GM21367 (cell line): ENCODE data around the gene DTX4.
A peak's percentile ranks its signal among the peaks of the same experiment; 100 is the strongest.

ENCODE experiments used
- ATAC-seq: cut with Tn5 transposase; IDR thresholded peaks from one replicate; pipeline ENCODE4 v1.9.1; 2021; ENCODE audit not compliant: unreplicated experiment

DTX4 gene

DNA sequence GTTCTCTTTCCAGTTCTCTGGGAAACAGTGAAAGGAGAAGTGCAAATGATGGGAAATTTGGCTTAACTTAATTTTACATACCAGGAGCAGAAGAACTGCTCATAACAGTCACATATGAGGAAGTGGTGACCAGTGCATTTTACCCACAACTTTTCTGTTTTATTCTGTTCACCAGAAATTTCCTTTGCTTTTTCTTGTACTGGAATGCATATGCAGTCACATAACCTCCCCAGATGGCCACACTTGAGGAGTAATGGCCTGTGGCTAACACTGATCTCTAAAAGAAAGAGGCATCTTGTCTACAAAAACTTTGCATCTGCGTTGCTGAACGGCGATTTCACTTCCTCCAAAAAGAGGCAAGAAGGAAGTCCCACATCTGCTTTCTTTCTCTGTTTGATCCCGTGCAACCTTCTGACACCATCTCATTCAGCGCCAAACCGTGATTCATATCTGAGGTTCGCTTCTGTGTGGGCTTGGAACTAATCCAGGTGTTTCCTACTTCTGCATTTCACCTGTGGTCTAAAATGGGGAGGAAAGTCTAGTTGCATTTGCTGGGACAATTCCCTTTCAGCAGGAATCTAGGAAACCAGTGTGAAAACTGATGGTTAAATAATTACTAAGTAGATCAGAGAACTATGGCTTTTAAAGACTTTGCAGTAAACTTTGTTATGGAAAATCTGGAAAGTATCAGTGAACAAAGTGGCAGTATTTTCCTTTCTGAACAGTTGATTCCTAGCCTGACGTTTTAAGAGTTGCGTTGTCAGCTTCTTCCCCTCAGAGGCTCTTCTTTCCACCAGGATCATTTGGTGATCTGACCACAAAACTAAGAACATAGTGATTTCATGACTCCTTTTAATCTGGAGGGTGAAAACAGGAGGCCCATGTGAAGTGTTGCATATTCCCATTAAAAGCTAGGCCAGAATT lies 45.0 kb downstream of the DTX4 start:
- ATAC-seq, result peak; percentile 84

DNA sequence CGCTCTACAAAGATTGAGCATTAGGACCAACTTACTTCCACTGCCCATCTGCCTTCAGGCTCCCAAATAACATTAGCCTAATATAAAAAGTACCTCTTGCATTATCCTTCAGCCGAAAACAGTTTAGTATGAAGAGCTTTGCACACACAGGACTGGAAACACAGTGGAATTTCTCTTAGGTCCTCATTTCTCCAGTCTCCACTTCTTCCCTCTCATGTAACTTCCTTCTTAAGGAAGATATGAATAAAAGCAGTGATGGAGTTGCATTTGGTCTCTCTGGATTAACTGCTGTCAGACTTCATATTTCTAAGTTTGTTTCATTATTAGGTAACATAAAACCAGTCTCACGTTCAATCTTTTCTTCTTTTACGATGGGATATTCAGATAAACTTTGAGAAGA lies 46.4 kb downstream of the DTX4 start:
- ATAC-seq, result no peak

DNA sequence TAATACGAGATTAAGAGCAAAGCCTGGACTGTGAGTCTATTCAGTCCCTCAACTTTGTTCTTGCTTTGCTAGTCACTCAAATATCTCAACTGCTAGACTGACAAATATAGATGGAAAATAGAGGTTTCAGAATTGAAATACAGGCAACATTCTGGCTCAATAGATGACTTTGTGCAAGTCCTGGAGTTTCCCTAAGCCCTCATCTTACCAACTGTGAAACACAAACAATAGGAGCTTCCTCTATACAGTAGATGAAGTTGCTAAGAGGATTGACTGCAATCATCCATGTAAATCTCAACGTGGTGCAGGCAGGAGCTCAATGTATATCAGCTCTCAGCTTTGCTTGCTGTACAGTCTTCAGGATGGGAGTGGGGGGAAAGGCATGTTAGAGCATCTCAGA lies 47.0 kb downstream of the DTX4 start:
- no peak for ATAC-seq

DNA sequence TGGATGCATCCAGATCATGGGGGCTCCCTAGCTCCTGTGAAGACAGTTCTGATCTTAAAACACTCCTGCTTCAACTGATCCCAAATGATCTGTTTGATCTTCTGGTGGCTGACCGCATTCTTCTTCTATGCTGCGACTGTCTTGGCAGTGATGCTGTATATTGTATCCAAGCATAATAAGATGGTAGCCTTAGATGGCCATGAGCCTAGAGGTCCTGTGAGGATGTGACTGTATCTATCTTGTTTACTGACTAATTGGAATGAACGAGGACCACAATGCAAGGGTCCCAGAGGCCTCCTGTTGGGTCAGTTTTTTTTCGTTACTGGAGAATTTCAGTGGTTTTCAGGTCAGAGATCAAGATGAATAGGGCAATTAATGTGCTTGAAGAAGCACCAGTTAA lies 47.9 kb downstream of the DTX4 start:
- no peak for ATAC-seq

DNA sequence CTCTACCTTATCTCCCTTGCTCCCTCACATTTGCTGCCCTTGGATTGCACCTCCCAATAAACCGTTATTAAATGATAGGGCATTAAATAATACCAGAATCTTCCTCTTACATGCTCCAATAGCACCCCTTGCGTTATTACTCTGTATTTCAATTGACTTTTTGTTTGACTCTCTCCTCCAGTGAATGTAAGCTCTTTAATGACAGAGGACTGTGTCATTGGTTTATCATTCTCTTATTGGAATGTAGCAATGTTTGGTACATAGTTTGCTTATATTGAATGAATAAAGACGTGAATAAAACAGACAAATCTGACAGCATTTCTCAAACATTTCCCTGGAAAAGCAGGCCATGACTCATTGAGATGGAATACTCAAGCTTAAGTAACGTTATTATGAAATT lies 49.5 kb downstream of the DTX4 start:
- ATAC-seq, result no peak

DNA sequence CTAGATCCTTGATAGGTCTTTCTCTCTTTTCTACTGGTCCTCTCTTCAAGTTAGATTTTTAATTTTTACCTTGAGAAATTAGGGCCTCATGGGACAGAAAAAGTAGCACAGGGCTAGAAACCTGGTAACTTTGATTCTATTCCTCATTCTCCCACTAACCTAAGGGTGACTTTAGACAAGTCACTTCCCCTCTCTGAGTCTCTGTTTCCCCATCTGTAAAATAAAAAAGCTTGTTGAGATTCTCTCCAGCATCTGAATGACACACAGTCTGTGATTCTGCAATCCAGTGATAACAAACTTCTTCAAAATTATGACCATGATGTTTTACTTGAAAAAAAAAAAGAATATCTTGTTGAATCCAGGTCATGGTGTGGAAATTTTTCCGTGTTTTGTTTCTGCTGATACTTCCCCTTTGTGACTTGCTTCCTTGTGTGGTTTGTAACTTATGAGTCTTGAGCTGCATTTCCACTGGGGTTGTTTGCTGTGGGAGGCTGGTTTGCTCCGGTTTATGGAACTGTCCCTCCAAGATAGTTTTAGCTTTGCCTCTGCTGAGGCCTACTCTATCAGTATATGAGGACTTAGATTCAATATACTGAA lies 50.6 kb downstream of the DTX4 start:
- ATAC-seq, result no peak

DNA sequence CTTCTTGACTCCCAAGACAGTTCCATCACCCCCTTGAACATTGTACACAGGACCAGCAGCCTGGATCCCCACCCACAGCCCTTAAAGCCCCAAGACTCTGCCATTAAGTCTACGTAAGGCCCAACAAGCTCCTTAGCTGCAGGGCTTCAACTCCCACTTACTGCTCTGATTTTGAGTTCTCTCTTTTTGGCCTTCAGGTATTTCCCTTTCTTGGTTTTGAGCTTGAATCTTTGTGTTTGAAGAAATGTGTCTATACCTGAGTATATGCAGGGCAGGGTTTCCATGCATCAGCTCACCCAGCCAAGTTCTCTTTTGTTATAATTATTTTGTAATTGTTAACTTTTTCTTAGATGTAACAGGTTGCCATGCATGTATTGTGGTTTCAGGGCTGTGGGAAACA lies 51.2 kb downstream of the DTX4 start:
- ATAC-seq, result no peak

DNA sequence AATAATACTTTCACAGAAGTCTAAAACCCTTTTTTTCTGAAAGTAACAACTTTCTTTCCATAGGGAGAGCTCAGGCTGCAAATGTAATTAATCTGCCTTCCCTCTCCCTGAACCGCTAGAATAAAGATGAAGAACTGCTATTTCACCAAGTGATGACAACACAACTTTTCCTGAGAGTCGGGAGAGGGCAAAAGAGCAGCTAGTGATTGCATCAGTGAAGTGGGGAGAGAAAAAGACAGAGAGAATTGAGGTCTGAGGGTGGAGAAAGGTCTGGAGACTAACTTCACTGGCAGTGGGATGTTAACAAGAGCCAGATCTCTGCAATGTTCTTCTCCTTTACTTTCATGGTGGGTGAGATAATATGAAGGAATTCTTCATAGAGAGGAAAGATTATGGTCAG lies 51.7 kb downstream of the DTX4 start:
- no peak for ATAC-seq

DNA sequence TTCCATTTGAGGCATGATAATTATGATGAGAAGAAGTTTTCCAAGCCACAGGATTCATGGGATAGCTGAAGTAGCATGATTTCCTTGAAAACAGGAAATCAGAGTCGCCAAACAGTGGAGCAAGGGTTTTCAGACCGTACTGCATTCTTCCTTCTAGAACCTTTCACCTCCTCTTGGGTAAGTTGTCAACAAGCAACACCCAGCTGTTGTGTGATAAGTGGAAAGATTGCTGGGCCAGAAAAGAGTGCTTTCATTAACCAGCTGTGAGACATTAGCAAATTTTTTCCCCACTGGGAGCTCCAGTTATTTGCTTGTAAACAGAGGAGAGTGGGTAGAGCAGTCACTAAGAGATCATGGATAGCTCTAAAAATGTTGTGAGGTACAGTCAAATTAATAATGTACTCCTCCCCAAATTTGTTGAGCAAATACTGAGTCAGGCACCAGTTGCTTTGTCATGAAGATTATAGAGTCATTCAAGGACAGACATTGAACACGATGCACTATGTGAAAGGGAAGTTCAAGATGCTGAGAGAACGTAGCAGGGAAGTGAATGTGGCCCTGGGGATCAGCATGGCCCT lies 52.5 kb downstream of the DTX4 start:
- peak; percentile 42 for ATAC-seq

DNA sequence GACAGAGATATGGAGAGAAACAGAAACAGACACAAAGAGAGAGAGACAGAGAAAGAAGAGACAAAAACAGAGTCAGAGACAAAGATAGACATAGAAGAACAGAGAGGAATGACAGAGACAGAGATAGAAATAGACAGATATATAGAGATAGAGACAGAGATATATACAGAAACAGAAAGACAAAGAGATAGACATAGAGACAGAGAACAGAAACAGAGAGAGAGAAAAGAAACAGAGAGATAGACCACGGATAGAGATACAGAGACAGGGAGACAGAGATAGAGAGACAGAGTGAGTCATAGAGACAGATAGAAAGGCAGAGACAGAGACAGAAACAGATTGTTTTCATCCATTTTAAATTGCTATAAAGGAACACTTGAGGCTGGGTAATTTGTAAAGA lies 53.1 kb downstream of the DTX4 start:
- peak; percentile 42 for ATAC-seq

DNA sequence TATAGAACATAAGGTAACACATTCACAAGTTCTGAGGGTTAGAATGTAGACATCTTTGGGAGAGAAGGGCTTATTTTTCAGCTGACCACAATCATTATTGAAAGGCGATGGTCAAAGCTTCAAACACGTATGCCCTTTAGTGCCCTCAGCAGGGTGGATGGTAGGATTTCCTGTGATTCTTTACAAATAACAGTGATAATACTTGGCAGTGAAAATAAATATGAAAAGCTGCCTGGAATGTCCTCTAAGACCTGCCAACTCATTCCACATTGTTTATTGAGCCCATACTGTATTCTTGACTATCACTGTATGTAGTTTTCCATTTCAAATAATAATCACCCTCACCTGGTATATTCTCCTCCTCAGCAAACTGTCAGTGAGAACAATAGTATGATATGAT lies 54.5 kb downstream of the DTX4 start:
- no peak for ATAC-seq

DNA sequence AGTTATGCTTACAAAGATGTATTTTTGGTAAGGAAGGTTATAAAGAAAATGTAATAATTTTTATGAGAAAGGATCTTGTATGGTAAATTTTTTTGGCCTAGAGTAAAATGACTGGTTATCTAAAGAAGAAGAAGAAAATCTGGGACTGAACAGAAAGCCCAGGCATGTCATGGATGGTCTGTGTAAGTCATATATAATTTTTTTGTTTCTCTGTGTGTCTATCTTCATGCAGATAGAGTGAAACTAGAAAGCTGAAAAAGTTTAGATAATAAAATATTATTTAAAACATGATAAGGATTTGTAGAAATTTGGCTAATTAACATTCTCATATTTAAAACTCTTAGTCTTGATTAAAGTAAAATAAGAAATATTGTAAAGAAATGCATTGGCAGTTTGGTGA lies 68.4 kb downstream of the DTX4 start:
- ATAC-seq, result no peak

DNA sequence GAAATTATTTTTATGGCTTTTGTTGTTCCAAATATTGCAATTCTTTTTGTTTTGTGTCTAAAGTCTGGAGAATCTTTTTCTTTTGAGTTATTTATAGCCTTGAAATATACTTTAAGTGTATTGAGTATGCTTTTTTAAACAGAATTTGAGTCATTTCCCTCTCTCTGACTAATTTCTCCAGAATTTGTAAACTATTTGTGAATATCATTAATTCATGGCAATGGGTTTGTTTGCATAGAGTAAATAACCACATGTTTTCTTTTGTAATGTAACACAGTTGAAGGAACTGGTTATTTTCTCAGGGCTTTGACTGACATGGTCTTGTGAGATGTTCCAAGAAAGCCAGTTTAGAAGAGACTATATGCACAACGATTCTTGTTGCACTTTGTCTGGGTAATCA lies 71.7 kb downstream of the DTX4 start:
- ATAC-seq, result no peak

DNA sequence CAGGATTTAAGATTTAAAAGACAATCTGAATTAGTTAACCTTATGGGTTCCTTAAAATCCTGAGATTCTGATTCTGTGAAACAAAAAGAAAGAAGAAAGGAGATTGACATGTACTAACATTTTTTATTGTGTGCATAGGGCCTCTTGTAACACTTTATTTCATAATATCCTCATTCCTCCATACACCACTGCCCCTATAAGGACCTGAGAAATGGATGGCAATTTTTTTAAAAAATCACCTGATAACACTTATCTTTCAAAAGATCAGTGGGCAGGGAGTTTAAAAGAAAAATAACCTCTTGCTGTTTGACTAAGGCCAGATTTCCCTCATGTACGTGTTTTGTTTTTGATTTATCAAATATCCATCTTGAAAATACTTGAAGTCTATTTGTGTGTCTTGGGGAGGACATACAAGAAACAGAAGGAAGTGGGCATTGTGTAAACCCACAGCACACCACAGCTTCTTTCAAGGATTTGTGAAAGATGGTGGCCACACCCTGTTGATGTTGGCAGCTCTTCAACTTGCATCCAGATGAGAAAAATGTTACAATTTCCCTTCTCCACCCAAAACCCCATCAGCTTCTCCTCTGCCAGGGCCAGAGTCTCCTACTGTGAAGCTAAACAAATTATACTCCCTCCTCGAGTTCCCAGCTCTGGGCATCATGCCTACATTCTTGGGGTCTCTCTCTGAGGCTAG lies 75.7 kb downstream of the DTX4 start:
- no peak for ATAC-seq

DNA sequence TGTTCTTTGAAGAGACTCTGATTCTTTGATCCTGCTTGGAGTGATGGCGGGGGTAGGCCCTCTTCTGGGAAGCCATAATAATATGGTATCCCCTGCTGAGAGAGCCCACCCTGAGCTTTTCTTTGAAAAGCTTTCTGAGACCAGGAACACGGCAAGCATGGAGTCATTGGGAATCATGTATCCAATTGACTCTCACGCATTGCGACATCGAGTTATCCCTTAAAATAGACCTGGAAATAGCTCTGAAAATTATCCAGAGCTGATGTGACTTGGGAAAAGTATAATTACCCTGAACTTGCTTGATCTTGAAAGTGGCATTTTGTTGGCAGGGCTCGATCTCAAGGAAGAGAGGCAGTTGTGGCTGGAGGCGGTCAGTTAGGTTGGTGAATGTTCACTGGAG lies 77.6 kb downstream of the DTX4 start:
- no peak for ATAC-seq

DNA sequence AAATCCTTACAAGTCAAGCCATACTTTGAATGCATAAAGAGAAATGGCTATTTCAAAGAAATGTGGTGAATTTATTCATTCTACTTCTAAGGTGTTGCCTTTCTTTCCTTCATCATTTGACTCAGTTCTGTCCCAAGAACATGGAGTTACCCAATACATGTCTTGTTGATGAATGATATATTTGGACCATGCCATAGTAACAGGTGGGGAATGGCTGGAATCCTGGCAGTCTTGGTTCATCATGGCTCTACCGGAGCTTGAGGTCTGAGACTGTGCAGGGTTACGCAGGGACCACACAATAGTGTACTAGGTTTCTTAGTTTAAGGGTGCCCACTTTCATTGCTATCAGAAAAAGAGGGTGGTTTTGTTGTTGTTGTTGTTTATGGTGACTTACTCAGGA lies 81.1 kb downstream of the DTX4 start:
- ATAC-seq, result no peak

DNA sequence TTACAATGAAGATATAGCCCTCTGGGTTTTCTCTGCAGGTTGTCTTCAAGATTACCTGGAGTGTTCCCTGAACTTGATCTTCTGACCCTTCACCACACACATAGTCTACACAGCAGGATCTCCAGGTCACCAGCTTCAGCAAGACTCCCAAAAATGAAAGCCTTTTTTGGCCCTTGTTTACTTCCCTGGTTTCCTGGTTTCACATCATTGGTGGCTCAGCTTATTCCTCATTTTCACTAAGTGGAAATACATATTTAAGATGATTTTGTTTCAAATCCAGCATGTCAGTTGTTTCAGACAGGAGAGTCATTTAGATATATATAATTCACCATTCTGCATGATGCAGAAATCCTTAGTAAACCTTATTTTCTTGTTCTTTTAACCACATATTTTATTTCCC lies 82.4 kb downstream of the DTX4 start:
- no peak for ATAC-seq

DNA sequence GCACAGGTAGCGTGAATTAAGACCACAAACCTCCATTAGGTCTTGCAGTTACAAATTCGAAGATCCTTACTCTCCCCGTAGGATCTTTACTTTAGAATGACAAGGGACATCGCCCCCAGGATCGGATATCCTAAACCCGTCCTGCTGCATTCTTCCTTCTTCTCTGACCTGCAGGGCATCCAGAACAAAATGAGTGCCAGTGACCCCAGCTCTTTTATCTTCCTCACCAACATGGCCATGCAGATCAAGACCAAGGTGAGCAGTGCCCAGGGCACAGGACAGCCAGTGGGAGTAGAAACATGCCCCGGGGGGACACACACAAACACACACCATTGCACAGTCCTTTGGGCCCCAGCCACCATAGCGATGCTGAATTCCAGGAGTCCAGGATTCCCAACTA lies 83.3 kb downstream of the DTX4 start:
- ATAC-seq, result no peak
